NCI-H128 (cell line): ENCODE data around the gene GPN2.
A peak's percentile ranks its signal among the peaks of the same experiment; 100 is the strongest.

Experiments used
- DNase-seq: peaks from one replicate; lab custom pipeline; 2025; ENCODE audit not compliant: unreplicated experiment; lab: John Stamatoyannopoulos, UW

Gene GPN2

DNA sequence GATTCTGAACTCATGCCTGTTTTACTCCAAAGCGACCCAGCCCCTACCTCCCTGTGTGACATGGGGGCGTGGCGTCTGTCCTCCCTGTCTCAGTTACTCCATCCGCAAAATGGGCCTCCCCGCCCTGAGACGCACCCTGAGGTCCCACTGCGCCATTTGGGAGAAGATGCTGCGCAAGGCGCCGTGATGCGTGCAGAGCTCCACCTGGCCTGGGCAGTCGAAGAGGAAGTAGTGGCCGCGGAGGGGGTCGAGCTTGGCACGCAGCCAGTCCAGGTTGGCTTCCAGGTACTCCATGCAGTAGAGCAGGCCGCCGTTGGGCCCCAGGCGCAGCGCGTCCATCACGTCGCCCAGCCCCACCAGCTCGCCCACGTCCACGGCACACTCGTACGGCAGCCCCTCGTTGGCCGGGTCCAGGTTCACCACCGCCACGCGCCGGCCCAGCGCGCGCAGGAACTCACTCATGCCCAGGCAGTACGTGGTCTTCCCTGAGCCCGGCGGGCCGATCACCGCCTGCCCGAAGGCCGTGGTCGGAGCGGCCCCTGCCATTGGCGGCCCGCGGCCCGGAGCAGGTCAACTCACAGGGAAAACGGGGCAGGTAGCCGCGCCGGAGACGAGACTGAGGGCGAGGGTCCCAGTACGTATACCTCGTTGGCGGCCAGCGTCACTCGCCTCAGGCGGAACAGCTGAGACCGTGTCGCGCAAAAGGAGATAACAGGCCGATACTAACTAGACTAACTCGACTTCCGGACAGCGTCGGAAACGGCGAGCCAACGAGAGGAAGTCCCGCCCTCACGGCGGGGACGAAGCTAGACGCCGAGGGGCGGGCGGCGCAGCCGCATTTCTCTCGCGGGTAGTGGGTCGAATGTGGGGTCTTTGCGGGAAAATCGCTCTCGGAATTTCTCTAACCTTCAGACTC, at the start of gene GPN2:
GPN2 (minus strand) TSS at position 733 of the 916 bp plus-strand sequence; CDS start at position 546, 187 bp downstream.
- DNase-seq, result peak; percentile 65

DNA sequence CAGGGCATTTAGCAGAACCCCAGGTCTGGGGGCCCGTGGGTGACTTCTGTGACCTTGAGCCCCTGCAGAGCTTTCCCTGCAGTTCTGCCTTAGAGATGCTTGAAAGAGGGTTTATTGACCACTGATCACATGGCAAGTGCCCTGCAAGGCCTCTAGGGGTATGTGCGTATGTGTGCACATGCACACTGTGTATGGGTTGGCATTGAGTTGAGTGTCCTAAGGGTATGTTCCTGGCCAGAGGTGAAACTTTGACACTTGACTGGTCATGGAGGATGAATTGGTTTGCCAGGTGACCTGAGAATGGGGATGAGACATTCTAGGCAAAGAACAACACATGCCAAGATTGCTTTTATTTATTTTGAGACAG, 48.6 kb upstream of the GPN2 start:
- no peak for DNase-seq

DNA sequence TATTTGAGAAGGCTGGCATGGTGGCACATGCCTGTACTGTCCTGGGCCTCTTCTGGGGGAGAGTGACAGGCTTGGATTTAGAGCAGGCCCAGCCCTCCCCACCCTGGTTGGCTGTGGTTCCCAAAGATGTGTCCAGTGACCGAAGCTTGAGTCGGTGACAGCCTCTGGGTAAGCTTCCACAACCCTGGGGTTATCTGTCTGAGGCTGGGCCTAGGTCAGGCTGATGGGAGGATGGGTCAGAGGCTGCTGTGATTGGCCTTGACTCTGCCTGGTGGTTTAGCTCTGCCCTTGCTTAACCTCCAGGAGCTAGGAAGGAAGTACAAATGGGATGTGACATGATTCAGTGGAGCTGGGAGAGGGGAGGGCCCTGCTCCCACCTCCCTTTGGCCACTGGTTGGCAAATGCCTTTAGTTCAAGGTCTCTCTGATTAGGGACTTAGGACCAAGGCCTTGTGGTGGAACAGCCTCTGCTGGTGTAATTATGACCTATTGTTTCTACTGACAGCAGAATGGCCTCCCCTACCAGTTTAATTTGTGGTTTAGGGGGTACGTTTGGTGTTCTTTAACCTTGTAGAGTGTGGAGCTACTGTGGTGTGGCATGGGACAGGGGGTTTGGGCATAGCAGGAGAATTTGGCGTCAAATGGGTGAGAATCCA, 48.0 kb upstream of the GPN2 start:
- DNase-seq, result no peak

- no peak for DNase-seq
These were observed 46.7 kb upstream of the GPN2 start for GRCh38 chr1:26936823-26937222.

DNA sequence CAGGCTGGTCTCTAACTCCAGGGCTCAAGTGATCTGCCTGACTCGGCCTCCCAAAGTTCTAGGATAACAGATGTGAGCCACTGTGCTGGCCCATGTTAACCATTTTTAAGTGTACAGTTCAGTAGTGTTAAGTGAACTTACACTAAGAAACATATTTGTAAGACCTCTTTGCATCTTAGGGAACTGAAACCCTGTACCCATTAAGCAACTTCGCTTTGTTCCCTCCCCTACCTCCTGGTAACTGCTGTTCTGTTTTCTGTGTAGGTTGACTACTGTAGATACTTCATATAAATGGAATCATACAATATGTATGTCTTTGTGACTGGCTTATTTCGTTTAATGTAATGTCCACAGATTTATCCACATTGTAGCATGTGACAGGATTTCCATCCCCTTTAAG, 42.4 kb upstream of the GPN2 start:
- no peak for DNase-seq

DNA sequence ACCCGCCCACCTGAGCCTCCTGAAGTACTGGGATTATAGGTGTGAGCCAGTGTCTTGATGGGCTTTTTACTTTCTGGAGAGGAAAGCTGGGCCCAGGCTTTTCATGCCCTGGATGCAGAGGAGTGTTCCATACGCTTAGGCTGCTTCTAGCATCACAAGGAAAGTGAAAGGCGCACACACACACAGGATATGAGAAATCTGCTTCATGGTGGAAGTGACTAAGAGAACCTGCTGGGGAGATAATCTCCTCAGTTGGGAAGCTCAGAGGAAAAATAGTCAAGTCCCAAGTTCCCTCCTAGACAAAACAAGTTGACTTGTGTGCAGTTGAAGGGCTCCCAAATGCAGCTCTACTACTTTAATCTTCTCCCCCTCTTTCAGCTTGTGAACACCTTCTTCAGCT, 33.6 kb upstream of the GPN2 start:
- no peak for DNase-seq

DNA sequence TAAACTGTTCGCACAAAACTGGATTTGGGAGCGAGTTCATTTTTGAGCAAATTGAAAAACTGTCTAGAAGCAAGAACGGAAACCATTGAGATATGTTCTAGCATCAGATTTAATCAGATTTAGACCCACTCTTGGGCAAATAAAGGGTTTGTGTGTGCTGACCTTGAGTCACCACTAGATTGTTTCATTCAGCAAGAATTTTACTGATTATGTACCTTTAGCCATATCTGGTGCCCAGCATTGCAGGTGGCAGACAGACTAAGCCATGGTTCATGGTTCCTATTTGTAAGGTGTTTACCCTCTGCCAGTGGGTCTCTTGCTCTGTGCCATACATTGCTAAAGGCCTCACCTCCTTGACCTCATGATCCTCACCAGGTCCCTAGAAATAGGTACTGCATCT, 32.8 kb upstream of the GPN2 start:
- no peak for DNase-seq

DNA sequence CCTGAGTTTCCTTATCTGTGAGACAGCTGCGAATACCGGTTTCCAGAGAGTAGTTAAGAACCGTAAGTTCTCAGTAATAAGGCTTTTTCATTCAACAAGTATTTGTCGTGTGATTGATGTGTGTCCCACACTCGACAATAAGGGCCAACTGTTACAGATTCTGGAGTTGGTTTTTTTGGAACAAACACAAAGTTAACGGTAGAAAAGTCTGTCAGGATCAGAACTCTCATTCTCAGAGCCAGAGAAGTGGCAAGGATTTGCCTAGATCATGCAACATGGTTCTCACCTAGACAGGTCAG, 32.3 kb upstream of the GPN2 start:
- no peak for DNase-seq

- peak; percentile 99 for DNase-seq
These were observed 31.7 kb upstream of the GPN2 start, which contains the start of gene NUDC for GRCh38 chr1:26921540-26922430. NUDC (plus strand) TSS chr1:26921743; CDS start chr1:26921849, 106 bp downstream.

GRCh38 chr1:26921126-26921539, 31.1 kb upstream of the GPN2 start:
- DNase-seq, result no peak

DNA sequence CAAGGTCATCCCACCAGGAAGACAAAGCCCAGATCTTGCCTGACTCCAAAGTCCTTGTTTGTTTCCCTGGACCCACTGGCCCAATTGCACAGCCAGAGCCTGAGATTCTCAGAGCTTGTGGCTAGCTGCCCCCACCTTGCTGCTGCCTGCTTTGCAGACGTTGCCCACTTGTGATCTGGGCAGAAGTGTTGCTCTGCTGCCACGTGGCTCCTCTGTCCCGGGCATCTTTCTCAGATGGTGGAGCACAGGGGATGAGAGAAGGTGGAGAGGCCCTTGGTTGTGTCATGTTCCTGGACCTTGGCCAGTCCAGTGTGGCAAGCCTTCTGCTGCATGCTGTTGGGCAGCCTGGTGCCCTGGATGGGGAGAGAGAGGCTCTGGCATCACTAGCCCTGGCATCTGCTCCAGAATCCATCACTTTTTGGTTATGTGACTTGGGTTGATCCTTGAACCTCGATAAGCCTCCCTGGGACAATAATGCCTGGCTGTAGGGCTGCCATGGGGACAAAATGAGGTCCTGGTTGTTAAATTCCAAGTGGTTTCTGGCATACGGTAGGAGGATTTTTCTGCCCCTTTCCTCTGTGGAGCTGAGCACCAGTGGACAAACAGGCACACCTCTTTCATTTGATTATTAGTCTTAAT, 25.2 kb upstream of the GPN2 start:
- DNase-seq, result no peak

GRCh38 chr1:26913754-26914619, 23.9 kb upstream of the GPN2 start, which contains the start of gene NR0B2:
NR0B2 (minus strand) TSS chr1:26913975; CDS start chr1:26913940, 35 bp downstream.
- DNase-seq, result peak; percentile 95

DNA sequence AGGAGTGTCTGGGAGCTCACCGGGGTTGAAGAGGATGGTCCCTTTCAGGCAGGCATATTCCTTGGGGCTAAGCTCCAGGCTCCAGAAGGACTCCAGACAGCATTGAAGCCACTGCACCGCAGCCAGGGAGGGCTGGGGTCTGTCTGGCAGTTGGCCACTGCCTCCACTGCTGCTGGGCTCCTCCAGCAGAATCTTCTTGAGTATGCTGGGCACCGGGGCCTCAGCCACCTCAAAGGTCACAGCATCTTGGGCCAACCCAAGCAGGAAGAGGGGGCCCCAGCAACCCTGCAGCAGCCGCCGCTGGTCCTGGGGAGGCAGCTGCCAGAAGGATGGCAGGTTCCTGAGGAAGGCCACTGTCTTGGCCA, 23.3 kb upstream of the GPN2 start:
- DNase-seq, result no peak

GRCh38 chr1:26912147-26912490, 22.0 kb upstream of the GPN2 start:
- no peak for DNase-seq

DNA sequence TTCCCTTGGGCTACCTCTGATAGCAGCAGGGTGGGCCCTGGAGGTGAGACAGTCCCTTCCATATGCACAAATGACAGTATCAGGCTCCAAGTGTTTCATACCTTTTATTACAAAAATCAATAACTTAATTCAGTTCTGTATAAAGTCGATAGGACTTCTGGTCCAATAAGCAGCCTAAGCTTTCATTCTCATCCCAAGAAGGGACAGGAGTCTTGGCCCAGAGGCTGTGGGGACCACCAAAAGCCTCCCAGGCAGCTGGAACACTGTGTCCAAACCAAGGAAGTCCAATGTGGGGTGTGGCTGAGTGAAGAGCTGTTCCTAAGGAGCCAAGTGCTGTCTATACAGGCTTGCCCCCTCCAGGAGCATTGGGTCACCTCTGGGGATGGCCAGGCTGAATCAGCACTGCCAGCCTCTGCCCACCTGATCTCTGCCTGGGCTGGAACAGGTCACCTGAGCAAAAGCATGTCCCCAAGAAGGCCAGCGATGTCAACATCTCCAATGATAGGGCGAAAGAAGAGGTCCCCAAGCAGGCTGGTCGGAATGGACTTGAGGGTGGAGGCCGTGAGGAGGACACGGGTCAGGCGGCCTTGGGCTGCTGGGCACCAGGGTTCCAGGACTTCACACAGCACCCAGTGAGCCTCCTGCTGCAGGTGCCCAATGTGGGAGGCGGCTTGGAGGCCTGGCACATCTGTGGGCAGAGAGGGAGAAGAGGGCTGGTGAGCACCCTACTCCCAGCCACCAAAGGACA, 21.5 kb upstream of the GPN2 start:
- DNase-seq, result no peak

DNA sequence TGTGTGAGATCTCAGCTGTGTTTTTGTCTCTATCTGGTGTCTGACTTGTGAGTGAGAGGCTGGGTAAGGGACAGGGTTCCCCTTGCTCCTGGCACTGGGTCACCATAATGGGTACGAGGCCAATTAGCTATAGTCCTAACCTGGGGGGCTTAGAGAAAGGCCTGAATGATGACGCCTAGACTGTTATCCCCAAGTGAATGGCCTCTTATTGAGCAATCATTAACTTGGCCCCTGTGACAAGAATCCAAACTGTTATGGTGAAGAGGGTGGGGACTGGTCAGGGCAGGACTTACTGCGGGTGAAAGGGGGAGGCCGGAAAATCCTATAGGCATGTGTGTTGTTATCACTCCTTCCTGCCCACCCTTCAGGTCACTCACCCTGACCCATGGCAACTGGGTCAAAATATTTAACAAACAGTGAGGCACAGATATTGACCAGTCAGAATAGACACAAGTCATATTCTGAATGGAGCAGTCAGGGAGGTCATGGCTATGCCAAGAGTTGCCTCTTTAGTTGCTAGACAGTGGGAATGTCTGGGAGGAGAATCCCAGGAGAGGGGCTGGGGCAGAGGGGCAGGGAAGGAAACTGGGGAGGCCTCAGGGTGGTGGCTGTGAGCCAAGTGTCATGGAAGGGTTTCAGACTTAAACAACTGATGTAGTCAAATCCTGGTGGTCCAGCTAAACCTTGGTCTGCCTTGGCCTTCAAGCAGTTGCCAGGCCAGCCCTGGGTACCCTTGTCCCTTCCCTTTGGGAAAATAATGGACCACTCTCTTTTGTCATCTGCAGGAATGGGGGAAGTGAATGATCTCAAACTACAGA, 20.5 kb upstream of the GPN2 start:
- no peak for DNase-seq

- no peak for DNase-seq
These were observed 19.9 kb upstream of the GPN2 start for GRCh38 chr1:26909951-26910342.

- no peak for DNase-seq
These were observed 17.2 kb upstream of the GPN2 start for GRCh38 chr1:26907071-26907917.
